NB4 (cell line): Measurements from ENCODE around the gene CNTNAP2.

ENCODE experiments used
- CTCF ChIP-seq: IDR thresholded peaks from one replicate; pipeline ENCODE4 v1.5.1; 2012; ENCODE audit warnings: low read depth, low read length
- MAX ChIP-seq: IDR thresholded peaks from 2 replicates; pipeline ENCODE4 v1.6.1; 2011; ENCODE audit warnings: low read depth, low read length
- MYC ChIP-seq: IDR thresholded peaks from 2 replicates; pipeline ENCODE4 v1.6.1; 2011; ENCODE audit warnings: low read depth, low read length
- POLR2A ChIP-seq: IDR thresholded peaks from 2 replicates; pipeline ENCODE4 v1.6.1; 2011; ENCODE audit warnings: mild to moderate bottlenecking; ENCODE audit not compliant: insufficient read length; ENCODE audit errors: extremely low read depth

GRCh38 chr7:148107443-148108127 is 1991.0 kb downstream of the CNTNAP2 start:
- TF ChIP-seq POLR2A (no peak), CTCF (no peak), MAX (no peak), MYC (no peak)
